Measurements from ENCODE around the gene COX8C. TPM values are rescaled to one million over a fixed set of nuclear protein-coding genes. Genes with fewer than 3 reads are reported as not detected.
A peak's percentile ranks its signal among the peaks of the same experiment; 100 is the strongest.

The COX8C gene, protein sequence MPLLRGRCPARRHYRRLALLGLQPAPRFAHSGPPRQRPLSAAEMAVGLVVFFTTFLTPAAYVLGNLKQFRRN
- not detected for polyA plus RNA-seq (2013, experiment 1 of 2)
- not detected for polyA plus RNA-seq (2013, experiment 2 of 2)

GRCh38 chr14:93346926-93347721 lies at the start of gene COX8C:
TSS of gene COX8C (plus strand) at chr14:93347182. CDS start at chr14:93347269, 87 bp downstream.
- Histone ChIP-seq H3K9ac (ENCODE audit: low read depth, low read length) (no peak within 1 kb of the TSS), H3K36me3 (ENCODE audit: insufficient read depth, low read length) (0 out of 2 replicates have a peak, but pooled peaks cover under 1% of the 10 kb centered on the region), H3K27me3 (ENCODE audit: insufficient read depth, low read length) (no peaks in the 10 kb centered on the region), H3K4me1 (ENCODE audit: insufficient read depth, low read length) (peaks cover 29% of the 10 kb centered on the region), H3K9me3 (ENCODE audit: insufficient read depth, low read depth, low read length) (peaks cover 16% of the 10 kb centered on the region), H3K4me3 (ENCODE audit: low read length) (no peak within 1 kb of the TSS), H3K27ac (ENCODE audit: low read depth, low read length) (no peak within 1 kb of the TSS)
- 97% methylated on average over 60 of the region's 60 CpGs for WGBS

GRCh38 chr14:93299416-93299815 lies 47.6 kb upstream of the COX8C start:
- no peak overlapping the region for H3K4me3 ChIP-seq (ENCODE audit: low read length)
- H3K36me3 ChIP-seq (ENCODE audit: insufficient read depth, low read length), result peaks cover 4% of the 10 kb centered on the region
- H3K9me3 ChIP-seq (ENCODE audit: insufficient read depth, low read depth, low read length), result no peaks in the 10 kb centered on the region
- no peak overlapping the region for H3K27ac ChIP-seq (ENCODE audit: low read depth, low read length)
- H3K9ac ChIP-seq (ENCODE audit: low read depth, low read length), result no peak overlapping the region
- H3K27me3 ChIP-seq (ENCODE audit: insufficient read depth, low read length), result no peaks in the 10 kb centered on the region
- peaks cover 31% of the 10 kb centered on the region for H3K4me1 ChIP-seq (ENCODE audit: insufficient read depth, low read length)
- 83% methylated on average over 3 of the region's 3 CpGs for WGBS

DNA sequence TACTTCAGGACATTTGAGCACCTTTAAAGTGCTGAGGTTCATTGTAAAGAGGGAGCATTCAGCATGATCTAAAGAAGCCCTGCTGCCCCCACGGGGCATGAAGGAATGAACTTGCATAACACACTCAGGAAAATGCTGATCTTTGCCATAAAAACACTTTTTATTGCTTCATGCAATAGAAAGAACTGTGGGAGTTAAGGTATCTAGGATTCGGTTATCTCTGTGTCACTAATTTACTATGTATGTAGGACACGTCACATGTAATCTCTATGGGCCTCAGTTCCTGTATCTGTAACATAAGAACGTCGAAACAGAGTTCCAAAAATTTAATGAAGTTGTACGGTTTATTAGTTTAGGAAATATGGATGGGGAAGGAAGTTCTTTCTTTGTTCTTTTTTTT lies 47.1 kb upstream of the COX8C start:
- Histone ChIP-seq H3K4me3 (ENCODE audit: low read length) (no peak overlapping the region), H3K27me3 (ENCODE audit: insufficient read depth, low read length) (no peaks in the 10 kb centered on the region), H3K9me3 (ENCODE audit: insufficient read depth, low read depth, low read length) (no peaks in the 10 kb centered on the region), H3K9ac (ENCODE audit: low read depth, low read length) (no peak overlapping the region), H3K4me1 (ENCODE audit: insufficient read depth, low read length) (peaks cover 31% of the 10 kb centered on the region), H3K36me3 (ENCODE audit: insufficient read depth, low read length) (no peaks in the 10 kb centered on the region), H3K27ac (ENCODE audit: low read depth, low read length) (no peak overlapping the region)
- 92% methylated on average over 6 of the region's 6 CpGs for whole genome bisulfite sequencing

- Histone ChIP-seq H3K27me3 (ENCODE audit: insufficient read depth, low read length) (no peaks in the 10 kb centered on the region), H3K9ac (ENCODE audit: low read depth, low read length) (0 out of 2 replicates have a peak overlapping the region, but pooled peaks have one; percentile 2), H3K9me3 (ENCODE audit: insufficient read depth, low read depth, low read length) (no peaks in the 10 kb centered on the region), H3K4me1 (ENCODE audit: insufficient read depth, low read length) (peaks cover 25% of the 10 kb centered on the region), H3K36me3 (ENCODE audit: insufficient read depth, low read length) (no peaks in the 10 kb centered on the region), H3K4me3 (ENCODE audit: low read length) (no peak overlapping the region), H3K27ac (ENCODE audit: low read depth, low read length) (peak overlapping the region; percentile 11; the same call in 1 of the 2 replicates)
- WGBS, result 84% methylated on average over 6 of the region's 6 CpGs
Measured at GRCh38 chr14:93301821-93302447, 45.0 kb upstream of the COX8C start.

- Histone ChIP-seq H3K4me3 (ENCODE audit: low read length) (no peak overlapping the region), H3K27ac (ENCODE audit: low read depth, low read length) (no peak overlapping the region), H3K4me1 (ENCODE audit: insufficient read depth, low read length) (peaks cover 25% of the 10 kb centered on the region), H3K9ac (ENCODE audit: low read depth, low read length) (no peak overlapping the region), H3K27me3 (ENCODE audit: insufficient read depth, low read length) (no peaks in the 10 kb centered on the region), H3K9me3 (ENCODE audit: insufficient read depth, low read depth, low read length) (no peaks in the 10 kb centered on the region), H3K36me3 (ENCODE audit: insufficient read depth, low read length) (no peaks in the 10 kb centered on the region)
- WGBS, result 92% methylated on average over 11 of the region's 12 CpGs
Measured at GRCh38 chr14:93302688-93303581, 44.0 kb upstream of the COX8C start.

- no peaks in the 10 kb centered on the region for H3K36me3 ChIP-seq (ENCODE audit: insufficient read depth, low read length)
- no peak overlapping the region for H3K4me3 ChIP-seq (ENCODE audit: low read length)
- no peak overlapping the region for H3K27ac ChIP-seq (ENCODE audit: low read depth, low read length)
- H3K4me1 ChIP-seq (ENCODE audit: insufficient read depth, low read length), result peaks cover 25% of the 10 kb centered on the region
- no peaks in the 10 kb centered on the region for H3K9me3 ChIP-seq (ENCODE audit: insufficient read depth, low read depth, low read length)
- H3K27me3 ChIP-seq (ENCODE audit: insufficient read depth, low read length), result no peaks in the 10 kb centered on the region
- WGBS, result 84% methylated on average over 3 of the region's 3 CpGs
- no peak overlapping the region for H3K9ac ChIP-seq (ENCODE audit: low read depth, low read length)
Measured at GRCh38 chr14:93303659-93304058, 43.3 kb upstream of the COX8C start.

DNA sequence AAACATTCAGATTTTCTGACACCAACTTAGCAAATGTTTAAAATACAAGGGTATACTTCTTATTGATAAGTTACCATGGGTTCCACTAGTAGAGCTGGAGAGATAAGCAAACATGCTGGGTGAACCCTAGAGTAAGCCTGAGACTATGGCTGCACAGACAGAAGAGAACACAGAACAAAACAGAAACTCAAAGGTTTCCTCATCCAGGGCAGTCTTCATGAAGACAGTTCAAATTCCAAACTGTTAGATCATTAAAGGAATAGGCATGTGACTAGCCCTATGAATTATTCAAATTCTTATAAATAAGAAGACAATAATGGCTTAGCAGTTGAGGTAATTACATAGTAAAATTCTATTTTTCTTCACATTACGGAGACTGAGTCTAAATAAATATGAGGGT lies 42.2 kb upstream of the COX8C start:
- Histone ChIP-seq H3K27me3 (ENCODE audit: insufficient read depth, low read length) (no peaks in the 10 kb centered on the region), H3K9ac (ENCODE audit: low read depth, low read length) (no peak overlapping the region), H3K27ac (ENCODE audit: low read depth, low read length) (no peak overlapping the region), H3K36me3 (ENCODE audit: insufficient read depth, low read length) (no peaks in the 10 kb centered on the region), H3K4me1 (ENCODE audit: insufficient read depth, low read length) (peaks cover 22% of the 10 kb centered on the region), H3K9me3 (ENCODE audit: insufficient read depth, low read depth, low read length) (no peaks in the 10 kb centered on the region), H3K4me3 (ENCODE audit: low read length) (no peak overlapping the region)
- no CpG with 5 or more reads among the region's 1 CpG for WGBS

- Histone ChIP-seq H3K27me3 (ENCODE audit: insufficient read depth, low read length) (no peaks in the 10 kb centered on the region), H3K27ac (ENCODE audit: low read depth, low read length) (no peak overlapping the region)
- WGBS, result 95% methylated on average over 5 of the region's 6 CpGs
Measured at GRCh38 chr14:93305725-93306418, 41.1 kb upstream of the COX8C start.

GRCh38 chr14:93306812-93307211 lies 40.2 kb upstream of the COX8C start:
- no peak overlapping the region for H3K9ac ChIP-seq (ENCODE audit: low read depth, low read length)
- no peaks in the 10 kb centered on the region for H3K36me3 ChIP-seq (ENCODE audit: insufficient read depth, low read length)
- no peak overlapping the region for H3K4me3 ChIP-seq (ENCODE audit: low read length)
- H3K9me3 ChIP-seq (ENCODE audit: insufficient read depth, low read depth, low read length), result no peaks in the 10 kb centered on the region
- no peaks in the 10 kb centered on the region for H3K27me3 ChIP-seq (ENCODE audit: insufficient read depth, low read length)
- H3K27ac ChIP-seq (ENCODE audit: low read depth, low read length), result no peak overlapping the region
- H3K4me1 ChIP-seq (ENCODE audit: insufficient read depth, low read length), result peaks cover 15% of the 10 kb centered on the region; the same call in 1 of the 2 replicates

More at GRCh38 chr14:93305725-93306418, 41.1 kb upstream of the COX8C start:
- H3K9me3 ChIP-seq (ENCODE audit: insufficient read depth, low read depth, low read length), result no peaks in the 10 kb centered on the region
- no peak overlapping the region for H3K4me3 ChIP-seq (ENCODE audit: low read length)
- peaks cover 18% of the 10 kb centered on the region; the same call in 1 of the 2 replicates for H3K4me1 ChIP-seq (ENCODE audit: insufficient read depth, low read length)
- no peak overlapping the region for H3K9ac ChIP-seq (ENCODE audit: low read depth, low read length)
- no peaks in the 10 kb centered on the region for H3K36me3 ChIP-seq (ENCODE audit: insufficient read depth, low read length)

GRCh38 chr14:93308686-93309345 lies 38.2 kb upstream of the COX8C start:
- no peak overlapping the region for H3K27ac ChIP-seq (ENCODE audit: low read depth, low read length)
- H3K27me3 ChIP-seq (ENCODE audit: insufficient read depth, low read length), result no peaks in the 10 kb centered on the region
- H3K4me1 ChIP-seq (ENCODE audit: insufficient read depth, low read length), result peaks cover 10% of the 10 kb centered on the region; the same call in 1 of the 2 replicates
- no peaks in the 10 kb centered on the region for H3K36me3 ChIP-seq (ENCODE audit: insufficient read depth, low read length)
- 88% methylated on average over 2 of the region's 2 CpGs for WGBS
- H3K9ac ChIP-seq (ENCODE audit: low read depth, low read length), result no peak overlapping the region
- no peak overlapping the region for H3K4me3 ChIP-seq (ENCODE audit: low read length)
- no peaks in the 10 kb centered on the region for H3K9me3 ChIP-seq (ENCODE audit: insufficient read depth, low read depth, low read length)

All from HUES64 (cell line).